ENCODE results near the gene SLC2A5. TPM values are rescaled to one million over a fixed set of nuclear protein-coding genes. Genes with fewer than 3 reads are reported as not detected.
A peak's percentile ranks its signal among the peaks of the same experiment; 100 is the strongest.

Gene SLC2A5
- total and polyA plus RNA-seq, 9 of the 15 experiments (the other 6 are each of a cell fraction or from before 2014, with no cell fraction given): 0.08 TPM; not detected in 8

DNA sequence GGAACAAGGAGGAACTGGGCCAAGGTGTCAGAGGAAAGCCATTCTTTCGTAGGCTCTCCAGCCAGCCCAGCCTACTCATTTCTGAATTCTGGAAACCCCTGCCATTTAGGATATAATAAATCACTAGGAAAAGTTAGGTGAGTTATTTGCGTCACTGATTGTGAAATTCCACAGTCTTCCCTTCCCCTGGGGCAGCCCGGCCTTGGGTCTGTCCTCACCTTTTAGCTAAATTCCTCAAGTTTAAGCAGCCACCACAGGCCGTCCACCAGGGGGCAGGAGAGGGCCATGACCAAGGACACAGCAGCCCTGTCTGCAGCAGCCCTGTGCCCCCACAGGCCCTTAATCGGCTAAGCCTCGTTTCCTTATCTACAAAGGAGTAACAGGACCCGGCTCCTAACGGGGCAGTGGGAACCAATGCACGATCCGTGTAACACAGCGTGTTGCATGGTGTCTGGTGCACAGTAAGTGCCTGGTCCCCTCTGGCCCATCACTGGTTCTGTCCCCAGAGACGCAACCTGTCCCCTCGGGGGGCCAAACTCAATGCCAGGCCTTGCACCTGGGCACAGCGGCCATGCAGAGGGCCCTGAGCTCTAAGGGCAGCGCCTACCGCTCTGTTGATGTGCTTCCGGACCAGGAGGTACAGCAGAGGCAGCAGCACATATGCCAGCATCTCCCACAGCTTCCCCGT is 41.4 kb upstream of the SLC2A5 start (continued):
- TF ChIP-seq, protein P1, sequence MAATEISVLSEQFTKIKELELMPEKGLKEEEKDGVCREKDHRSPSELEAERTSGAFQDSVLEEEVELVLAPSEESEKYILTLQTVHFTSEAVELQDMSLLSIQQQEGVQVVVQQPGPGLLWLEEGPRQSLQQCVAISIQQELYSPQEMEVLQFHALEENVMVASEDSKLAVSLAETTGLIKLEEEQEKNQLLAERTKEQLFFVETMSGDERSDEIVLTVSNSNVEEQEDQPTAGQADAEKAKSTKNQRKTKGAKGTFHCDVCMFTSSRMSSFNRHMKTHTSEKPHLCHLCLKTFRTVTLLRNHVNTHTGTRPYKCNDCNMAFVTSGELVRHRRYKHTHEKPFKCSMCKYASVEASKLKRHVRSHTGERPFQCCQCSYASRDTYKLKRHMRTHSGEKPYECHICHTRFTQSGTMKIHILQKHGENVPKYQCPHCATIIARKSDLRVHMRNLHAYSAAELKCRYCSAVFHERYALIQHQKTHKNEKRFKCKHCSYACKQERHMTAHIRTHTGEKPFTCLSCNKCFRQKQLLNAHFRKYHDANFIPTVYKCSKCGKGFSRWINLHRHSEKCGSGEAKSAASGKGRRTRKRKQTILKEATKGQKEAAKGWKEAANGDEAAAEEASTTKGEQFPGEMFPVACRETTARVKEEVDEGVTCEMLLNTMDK (IDR thresholded peaks at IDR 0.05; ENCODE audit: borderline replicate concordance, insufficient read depth, low read depth, low read length, poor library complexity, severe bottlenecking): peak; percentile 29
- 0 out of 2 replicates have a peak, but pooled peaks have one; percentile 13 for TF ChIP-seq RHOXF2B (CRISPR knock-in tag; conservative IDR thresholded peaks at IDR 0.05)
- peak; percentile 81; the same call in 1 of the 2 replicates for TF ChIP-seq XRCC5 (IDR thresholded peaks at IDR 0.05; ENCODE audit: low read depth, low read length)
- TF ChIP-seq, protein P2, sequence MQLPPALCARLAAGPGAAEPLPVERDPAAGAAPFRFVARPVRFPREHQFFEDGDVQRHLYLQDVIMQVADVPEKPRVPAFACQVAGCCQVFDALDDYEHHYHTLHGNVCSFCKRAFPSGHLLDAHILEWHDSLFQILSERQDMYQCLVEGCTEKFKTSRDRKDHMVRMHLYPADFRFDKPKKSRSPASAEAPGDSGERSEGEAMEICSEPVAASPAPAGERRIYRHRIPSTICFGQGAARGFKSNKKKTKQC (CRISPR knock-in tag; IDR thresholded peaks at IDR 0.05): 0 out of 2 replicates have a peak, but pooled peaks have one; percentile 17
- TF ChIP-seq REST (IDR thresholded peaks at IDR 0.05; ENCODE audit: borderline replicate concordance): peak; percentile 91
- no peak for TF ChIP-seq REST (CRISPR knock-in tag; IDR thresholded peaks at IDR 0.05; ENCODE audit: low read depth)
- no peak for TF ChIP-seq SIN3A (IDR thresholded peaks at IDR 0.05; ENCODE audit: borderline replicate concordance in 2 of 2, control insufficient read depth in 1 of 2, low read depth in 2 of 2, low read length in 2 of 2)
- TF ChIP-seq CC2D1A (IDR thresholded peaks at IDR 0.05): peak; percentile 65; the same call in 1 of the 2 replicates
- TF ChIP-seq KDM2B (CRISPR knock-in tag; IDR thresholded peaks at IDR 0.05): no peak
- 0 out of 2 replicates have a peak, but pooled peaks have one; percentile 22 for TF ChIP-seq ELF4 (CRISPR knock-in tag; IDR thresholded peaks at IDR 0.05)
- TF ChIP-seq, protein P3, sequence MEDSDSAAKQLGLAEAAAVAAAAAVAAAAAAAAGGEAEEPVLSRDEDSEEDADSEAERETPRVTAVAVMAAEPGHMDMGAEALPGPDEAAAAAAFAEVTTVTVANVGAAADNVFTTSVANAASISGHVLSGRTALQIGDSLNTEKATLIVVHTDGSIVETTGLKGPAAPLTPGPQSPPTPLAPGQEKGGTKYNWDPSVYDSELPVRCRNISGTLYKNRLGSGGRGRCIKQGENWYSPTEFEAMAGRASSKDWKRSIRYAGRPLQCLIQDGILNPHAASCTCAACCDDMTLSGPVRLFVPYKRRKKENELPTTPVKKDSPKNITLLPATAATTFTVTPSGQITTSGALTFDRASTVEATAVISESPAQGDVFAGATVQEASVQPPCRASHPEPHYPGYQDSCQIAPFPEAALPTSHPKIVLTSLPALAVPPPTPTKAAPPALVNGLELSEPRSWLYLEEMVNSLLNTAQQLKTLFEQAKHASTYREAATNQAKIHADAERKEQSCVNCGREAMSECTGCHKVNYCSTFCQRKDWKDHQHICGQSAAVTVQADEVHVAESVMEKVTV (CRISPR knock-in tag; IDR thresholded peaks at IDR 0.05): peak; percentile 92
- no peak for TF ChIP-seq CHD1 (IDR thresholded peaks at IDR 0.05; ENCODE audit: low read length)
- peak; percentile 34; the same call in 1 of the 2 replicates for TF ChIP-seq TEAD4 (IDR thresholded peaks at IDR 0.05; ENCODE audit: low read length)
- no peak for TF ChIP-seq TEAD4 (CRISPR knock-in tag; IDR thresholded peaks at IDR 0.05; ENCODE audit: borderline replicate concordance)
